SU-DHL-6 (cell line): ENCODE measurements around the gene LGR6.

Experiments
- H2AFZ ChIP-seq: fragments of 200-600 bp; sonication (generic); 2 replicates; pipeline ENCODE4 v1.6.1; 2014; ENCODE audit warnings: low read depth, mild to moderate bottlenecking, moderate library complexity, mixed read lengths, antibody characterized with exemption, low read length; ENCODE audit not compliant: severe bottlenecking
- H3F3A ChIP-seq: fragments of 200-600 bp; shearing (Covaris generic); 2 replicates; pipeline ENCODE4 v1.6.0; 2016; ENCODE audit warnings: antibody characterized with exemption, mild to moderate bottlenecking; ENCODE audit not compliant: insufficient read depth
- H3K27ac ChIP-seq: fragments of 200-600 bp; sonication (generic); 2 replicates; pipeline ENCODE4 v1.5.1; 2016; ENCODE audit warnings: low read depth, mild to moderate bottlenecking, low read length, moderate library complexity, mixed read lengths
- H3K27me3 ChIP-seq: fragments of 200-600 bp; sonication (generic), shearing (Covaris generic); 2 replicates; pipeline ENCODE4 v1.6.0; 2014; ENCODE audit warnings: mild to moderate bottlenecking, low read length
- H3K36me3 ChIP-seq: fragments of 200-600 bp; sonication (generic); 2 replicates; pipeline ENCODE4 v1.6.1; 2014; ENCODE audit warnings: mild to moderate bottlenecking, low read length, mixed read lengths
- H3K4me2 ChIP-seq: fragments of 300-600, 200-600 bp; shearing (Covaris generic), sonication (generic); 2 replicates; pipeline ENCODE4 v1.6.0; 2014; ENCODE audit warnings: low read length, low read depth, mild to moderate bottlenecking; ENCODE audit not compliant: poor library complexity, severe bottlenecking
- H3K4me3 ChIP-seq: fragments of 200-600 bp; sonication (generic); 2 replicates; pipeline ENCODE4 v1.5.1; 2014; ENCODE audit warnings: antibody characterized with exemption, low read length, mild to moderate bottlenecking, mixed read lengths; ENCODE audit not compliant: insufficient read depth, poor library complexity, severe bottlenecking
- H3K79me2 ChIP-seq: fragments of 200-600 bp; sonication (generic); 2 replicates; pipeline ENCODE4 v1.6.1; 2014; ENCODE audit warnings: mild to moderate bottlenecking, low read length, moderate library complexity; ENCODE audit not compliant: insufficient read depth
- H3K9ac ChIP-seq: fragments of 200-600 bp; sonication (generic); 2 replicates; pipeline ENCODE4 v1.7.0; 2014; ENCODE audit warnings: mild to moderate bottlenecking, low read length
- H3K9me2 ChIP-seq: fragments of 200-600 bp; sonication (generic); replicated peaks from 2 replicates; pipeline ENCODE4 v1.6.1; 2014; ENCODE audit warnings: low read length; ENCODE audit not compliant: insufficient read depth
- H3K9me3 ChIP-seq: fragments of 200-600 bp; sonication (generic); 2 replicates; pipeline ENCODE4 v1.6.1; 2014; ENCODE audit warnings: low read length, mixed read lengths; ENCODE audit not compliant: insufficient read depth
- H4K20me1 ChIP-seq: fragments of 200-600 bp; sonication (generic); 2 replicates; pipeline ENCODE4 v1.6.1; 2014; ENCODE audit warnings: low read depth, mild to moderate bottlenecking, antibody characterized with exemption, low read length, moderate library complexity, mixed read lengths
- CTCF ChIP-seq: fragments of 200-600 bp; sonication (generic); IDR thresholded peaks from one replicate; pipeline ENCODE4 v1.5.1; 2017; ENCODE audit warnings: antibody characterized with exemption, mild to moderate bottlenecking, low read length, moderate library complexity; ENCODE audit not compliant: insufficient read depth, poor library complexity, severe bottlenecking
- EZH2phosphoT487 ChIP-seq: fragments of 200-600 bp; sonication (generic), shearing (Covaris generic); conservative IDR thresholded peaks from 2 replicates; pipeline ENCODE4 v1.6.1; 2018; ENCODE audit warnings: mild to moderate bottlenecking, antibody characterized with exemption, low read length, moderate library complexity, mixed read lengths

LGR6 gene

GRCh38 chr1:202343652-202344349, 150.2 kb downstream of the LGR6 start:
- H3K27ac ChIP-seq: peak overlapping the region; percentile 51
- no peak overlapping the region for H3K4me3 ChIP-seq
- peak overlapping the region; percentile 48 for H3K4me2 ChIP-seq
- H3K9me2 ChIP-seq: no peaks in the 10 kb centered on the region
- no peaks in the 10 kb centered on the region for H3K9me3 ChIP-seq
- peak overlapping the region; percentile 90 for H2AFZ ChIP-seq
- peaks cover 21% of the 10 kb centered on the region; the same call in 1 of the 2 replicates for H3F3A ChIP-seq
- H4K20me1 ChIP-seq: peaks cover 7% of the 10 kb centered on the region; the same call in 1 of the 2 replicates
- H3K9ac ChIP-seq: peak overlapping the region; percentile 35
- H3K36me3 ChIP-seq: peaks cover 5% of the 10 kb centered on the region; the same call in 1 of the 2 replicates
- H3K79me2 ChIP-seq: peaks cover 27% of the 10 kb centered on the region
- H3K27me3 ChIP-seq: no peaks in the 10 kb centered on the region
- TF ChIP-seq CTCF (peak; percentile 44), EZH2phosphoT487 (no peak)

GRCh38 chr1:202348005-202348508, 154.5 kb downstream of the LGR6 start:
- Histone ChIP-seq H3K4me3 (peak overlapping the region; percentile 31), H3K27ac (no peak overlapping the region), H4K20me1 (no peaks in the 10 kb centered on the region)

GRCh38 chr1:202348509-202349205, 155.1 kb downstream of the LGR6 start, which contains the start of gene PPP1R12B:
TSS of gene PPP1R12B (plus strand) at chr1:202348699. CDS start at chr1:202348852, 153 bp downstream.
- Histone ChIP-seq H3K27me3 (no peaks in the 10 kb centered on the region), H3K27ac (no peak within 1 kb of the TSS), H3K9me3 (no peaks in the 10 kb centered on the region), H4K20me1 (no peaks in the 10 kb centered on the region), H2AFZ (peak within 1 kb of the TSS; percentile 90), H3K9ac (peak within 1 kb of the TSS; percentile 77), H3K9me2 (no peaks in the 10 kb centered on the region), H3K79me2 (peaks cover 7% of the 10 kb centered on the region; the same call in 1 of the 2 replicates), H3K4me2 (peak within 1 kb of the TSS; percentile 82), H3K4me3 (peak within 1 kb of the TSS; percentile 71), H3F3A (peaks cover 1% of the 10 kb centered on the region; the same call in 1 of the 2 replicates), H3K36me3 (no peaks in the 10 kb centered on the region)
- TF ChIP-seq EZH2phosphoT487 (no peak), CTCF (no peak)

More at GRCh38 chr1:202348005-202348508, 154.5 kb downstream of the LGR6 start:
- Histone ChIP-seq H3K79me2 (peaks cover 7% of the 10 kb centered on the region; the same call in 1 of the 2 replicates), H3K4me2 (peak overlapping the region; percentile 82), H3F3A (peaks cover 7% of the 10 kb centered on the region; the same call in 1 of the 2 replicates), H2AFZ (peak overlapping the region; percentile 90), H3K36me3 (no peaks in the 10 kb centered on the region), H3K27me3 (no peaks in the 10 kb centered on the region), H3K9ac (peak overlapping the region; percentile 9; the same call in 1 of the 2 replicates), H3K9me3 (no peaks in the 10 kb centered on the region), H3K9me2 (no peaks in the 10 kb centered on the region)
- no peak for TF ChIP-seq EZH2phosphoT487
